Left renal cortex interstitium (tissue), 4 donors: Measurements from ENCODE around the gene RANBP6. TPM values are rescaled to one million over a fixed set of nuclear protein-coding genes. Genes with fewer than 3 reads are reported as not detected.

ENCODE experiments used
- DNase-seq, 4 donors: peaks; one replicate each; pipeline ENCODE4 v3.0.0-alpha.2; 2013; ENCODE audit warnings: low read depth in 4 of 4, low spot score in 2 of 4, missing footprints in 1 of 4
- polyA plus RNA-seq, 4 donors: library from polyadenylated mRNA; unstranded; fragments of 120-200 nt; gene quantifications; one replicate each; pipeline ENCODE4 v1.2.1, GENCODE V29; 2013; ENCODE audit not compliant: insufficient read length in 4 of 4

RANBP6 gene
- polyA plus RNA-seq, 4 donors = 26.0 to 36.3 (median 32.3) TPM

DNA sequence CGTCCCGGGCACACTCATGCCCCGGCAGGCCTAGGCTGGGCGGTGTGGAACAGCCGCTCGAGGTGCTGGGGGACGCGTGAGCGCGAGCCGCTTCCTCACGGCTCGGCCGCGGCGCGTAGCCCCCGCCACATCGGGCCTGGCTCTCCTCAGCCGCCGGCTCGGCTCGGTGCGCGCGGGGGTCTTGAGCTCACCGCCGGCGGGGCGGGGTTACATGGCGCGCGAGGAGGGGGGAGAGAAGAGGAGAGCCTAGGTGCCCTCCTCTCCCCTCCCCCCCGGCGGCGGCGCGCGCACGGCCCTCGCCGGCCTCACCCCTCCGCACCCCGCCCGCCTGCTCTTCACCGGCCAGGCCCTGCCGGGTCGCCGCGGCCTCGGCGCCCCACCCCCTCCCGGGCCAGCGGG lies 7.7 kb downstream of the RANBP6 start:
- peak in 3 of 4 donors; percentile 69 to 80 (median 71) for DNase-seq

DNA sequence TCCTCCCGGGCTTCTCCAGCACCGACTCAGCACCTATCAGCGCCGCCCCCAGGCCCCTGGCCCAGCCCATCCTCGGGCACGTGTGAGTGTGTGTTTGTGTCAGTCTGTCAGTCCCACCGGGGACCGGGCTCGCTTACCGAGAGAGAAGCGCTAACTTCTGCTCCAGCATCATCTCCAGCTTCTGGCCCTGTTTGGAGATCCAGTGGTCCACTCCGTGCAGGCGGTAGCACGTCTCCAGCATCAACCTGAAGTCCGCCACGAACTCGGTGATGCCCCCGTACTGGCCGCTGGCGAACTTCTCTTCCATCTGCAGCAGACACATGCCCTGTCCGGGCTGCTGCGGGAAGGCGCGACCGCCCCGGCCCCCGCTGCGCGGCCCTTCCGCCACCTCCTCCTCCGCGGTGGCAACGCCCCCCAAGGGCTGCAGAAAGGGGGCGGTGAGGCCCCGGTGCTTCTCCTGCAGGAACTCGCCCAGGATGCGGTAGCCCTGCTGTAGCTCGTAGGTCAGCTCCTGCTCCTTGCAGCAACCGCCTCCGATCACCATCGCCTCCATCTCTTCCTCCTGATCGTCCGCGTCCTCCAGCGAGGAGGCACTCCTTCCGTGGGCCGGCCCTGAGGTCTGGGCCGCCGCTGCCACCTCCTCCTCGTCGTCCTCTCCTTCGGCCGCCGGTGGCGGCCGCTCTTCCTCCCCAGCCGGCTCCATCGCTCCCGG lies 8.2 kb downstream of the RANBP6 start:
- DNase-seq = peak; percentile 19 to 48 (median 36)

DNA sequence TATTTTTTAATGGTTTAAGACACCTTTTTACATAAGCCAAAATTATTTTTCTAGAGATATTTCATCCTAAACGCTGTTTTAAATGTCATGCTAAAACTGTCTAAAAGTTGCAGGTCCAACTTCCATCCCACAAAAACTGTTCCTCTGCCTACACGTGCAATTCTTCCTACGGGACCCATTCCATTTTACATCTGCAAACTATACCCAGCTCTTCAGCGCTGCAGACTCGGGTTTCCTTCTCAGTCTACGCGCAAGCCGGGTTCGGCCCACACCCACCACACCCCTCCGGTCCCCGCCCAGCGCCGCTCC lies 8.7 kb downstream of the RANBP6 start:
- peak in 1 of 4 donors; percentile 45 for DNase-seq

DNA sequence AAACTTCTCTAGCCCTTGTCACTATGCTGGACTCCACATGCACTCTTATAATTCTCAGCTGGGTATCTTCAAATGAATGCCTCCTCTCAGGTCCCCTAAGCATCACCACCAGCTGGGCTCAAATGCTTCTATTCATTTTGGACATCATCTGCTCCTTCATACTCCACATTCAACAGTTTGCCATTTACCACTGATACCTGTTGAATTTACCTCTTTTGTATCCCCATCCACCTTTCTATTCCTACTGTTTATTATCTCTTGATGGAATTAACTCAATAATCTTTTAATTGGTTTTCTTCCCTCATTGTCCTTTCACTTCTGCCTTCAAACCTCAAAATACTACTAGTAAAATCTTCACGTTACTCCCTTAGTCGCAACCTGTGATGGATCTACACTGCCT lies 14.5 kb downstream of the RANBP6 start:
- DNase-seq = no peak

DNA sequence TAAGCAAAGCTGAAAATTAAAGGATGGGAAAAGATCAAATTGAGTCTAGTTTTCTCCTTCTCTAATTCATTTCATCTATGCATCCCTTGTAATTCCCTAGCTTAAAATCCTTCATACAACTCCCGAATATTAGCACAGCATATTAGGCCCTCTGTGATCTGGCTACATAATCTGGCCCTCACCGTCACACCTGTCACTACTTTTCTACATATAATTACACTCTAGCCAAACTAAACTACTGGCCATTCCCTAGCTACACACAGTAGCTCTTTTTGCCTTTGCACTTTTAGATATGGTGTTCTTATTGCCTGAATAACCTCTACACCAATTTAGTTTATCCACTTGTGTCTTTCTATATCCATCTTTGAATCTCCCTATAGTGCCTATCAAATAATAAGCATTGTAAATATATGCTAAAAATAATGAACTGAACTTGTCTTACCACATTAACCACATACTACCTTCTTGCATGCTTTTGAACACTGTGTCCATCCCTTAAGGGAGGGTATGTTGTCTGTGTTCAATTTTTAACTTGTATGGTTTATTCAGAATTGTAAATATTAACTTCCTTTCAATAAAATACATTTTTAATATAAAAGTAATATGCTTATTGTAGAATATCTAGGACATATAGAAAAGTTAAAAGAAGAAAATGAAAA lies 15.9 kb downstream of the RANBP6 start:
- no peak for DNase-seq

DNA sequence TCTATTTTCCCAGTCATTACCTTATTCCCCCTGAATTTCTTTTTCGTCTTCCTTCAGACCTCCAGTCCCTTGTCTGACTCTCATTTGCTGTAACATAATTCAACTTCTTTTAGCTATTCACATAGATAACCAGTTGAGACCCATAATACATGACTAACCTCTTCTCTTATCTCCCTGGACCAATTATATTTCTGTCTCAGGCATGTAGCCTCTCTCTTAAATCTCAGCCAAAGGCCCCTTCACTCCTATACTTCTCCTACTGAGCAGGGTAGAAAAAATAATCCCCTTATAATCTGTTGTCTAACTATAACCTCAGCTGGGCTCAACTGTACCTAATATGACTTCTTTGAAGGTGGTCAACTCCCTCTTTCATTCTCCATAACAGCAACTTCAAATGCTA lies 20.9 kb downstream of the RANBP6 start:
- DNase-seq = no peak

DNA sequence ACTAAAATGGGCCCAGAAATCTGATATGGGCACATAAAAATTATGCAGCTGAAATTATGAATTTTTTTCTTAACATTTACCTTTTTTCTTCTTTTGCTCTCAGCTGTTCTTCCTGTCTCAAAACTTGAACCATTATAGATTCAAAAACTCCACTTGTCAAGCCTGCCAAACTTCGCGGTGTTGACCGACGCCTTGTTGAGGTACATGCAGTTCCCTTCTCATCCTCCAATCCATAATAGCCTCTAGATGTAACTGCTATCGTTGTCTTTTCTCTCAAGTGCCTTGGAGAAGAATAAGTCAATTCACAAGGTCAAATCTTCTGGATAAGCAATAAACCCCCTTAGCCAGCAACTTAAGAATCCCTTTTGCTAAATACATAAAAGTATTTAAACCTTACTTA lies 27.2 kb downstream of the RANBP6 start:
- no peak for DNase-seq

DNA sequence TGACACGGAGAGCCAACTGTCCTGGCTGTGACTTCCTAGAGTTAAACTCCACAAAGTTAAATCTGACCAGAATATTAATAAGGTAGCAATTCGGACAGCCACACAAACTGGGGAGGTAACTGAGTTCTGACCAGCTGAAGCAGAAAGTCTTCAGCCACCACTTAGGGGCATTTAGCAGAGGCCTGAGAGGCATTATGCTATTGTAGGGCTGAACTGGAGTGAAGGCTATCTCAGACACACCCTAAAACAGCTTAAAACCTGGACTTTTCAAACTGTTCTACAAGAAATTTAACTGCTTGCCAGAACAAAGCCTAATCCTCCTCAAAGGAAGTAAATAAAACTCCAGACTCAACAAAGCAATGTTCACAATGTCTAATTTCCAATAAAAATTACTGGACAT lies 32.4 kb downstream of the RANBP6 start:
- no peak for DNase-seq

DNA sequence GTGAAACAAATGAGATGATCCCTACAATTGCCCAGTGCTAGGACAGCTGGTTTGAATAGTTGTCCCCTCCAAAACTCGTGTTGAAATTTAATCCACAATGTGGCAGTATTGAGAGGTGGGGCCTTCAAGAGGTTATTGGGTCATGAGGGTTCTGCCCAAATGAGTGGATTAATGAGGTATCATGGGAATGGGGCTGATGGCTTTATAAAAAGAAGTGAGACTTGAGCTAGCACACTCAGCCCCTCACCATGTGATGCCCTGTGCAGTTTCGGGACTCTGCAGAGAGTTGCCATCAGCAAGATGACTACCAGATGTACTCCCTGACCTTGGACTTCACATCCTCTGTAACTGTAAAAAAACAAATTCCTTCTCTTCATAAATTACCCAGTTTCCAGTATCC lies 33.1 kb downstream of the RANBP6 start:
- DNase-seq = no peak

DNA sequence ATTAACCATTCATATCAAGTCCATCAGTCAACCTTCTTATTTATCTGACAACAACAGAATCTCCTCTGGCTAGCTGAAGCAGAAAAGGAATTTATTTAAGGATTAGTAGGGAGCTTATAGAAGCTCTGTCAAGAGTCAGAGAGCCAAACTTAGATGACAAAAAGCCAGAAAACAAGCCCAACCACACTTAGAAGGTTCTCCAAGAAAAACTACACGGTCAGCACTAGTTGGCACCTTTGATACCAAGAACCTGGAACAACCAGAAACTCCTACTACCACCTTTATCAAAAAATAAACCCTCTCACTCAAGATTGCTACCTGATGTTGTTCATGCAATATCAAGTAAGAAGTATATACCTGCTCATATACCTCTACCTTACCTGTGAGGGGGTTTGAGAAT lies 36.9 kb downstream of the RANBP6 start:
- no peak for DNase-seq

DNA sequence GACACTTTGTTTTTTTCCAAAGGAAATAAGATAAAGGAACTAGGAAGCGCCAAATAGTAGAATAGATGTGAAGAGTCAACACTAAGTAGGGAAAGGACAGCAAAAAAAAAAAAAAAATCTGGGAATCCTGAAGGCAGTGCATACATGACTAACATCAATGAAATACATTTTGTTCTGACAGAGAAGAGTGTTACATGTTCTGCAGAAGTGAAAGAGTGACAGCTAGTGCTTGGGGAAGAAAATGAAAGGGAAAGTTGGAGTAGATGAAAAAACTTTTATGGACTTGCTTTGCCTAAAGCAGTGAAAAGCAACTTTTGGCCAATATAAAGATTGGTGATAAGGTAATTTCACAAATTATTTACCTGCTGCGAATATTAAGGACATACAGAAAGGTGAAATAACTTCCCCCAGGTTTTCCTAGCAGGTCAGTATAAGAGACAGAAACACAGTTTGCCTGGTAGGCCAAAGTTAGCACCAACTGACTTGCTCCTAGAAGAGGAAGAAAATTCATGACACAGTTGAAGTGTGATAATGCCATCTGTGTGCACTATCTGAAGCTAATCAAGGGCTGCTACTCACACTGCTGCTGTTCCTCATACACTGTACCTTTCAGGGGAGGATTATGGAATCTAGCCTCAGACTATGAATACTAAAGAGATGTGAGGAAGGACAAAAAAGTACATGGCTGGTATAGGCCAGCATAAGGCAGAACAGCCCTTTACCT lies 38.6 kb downstream of the RANBP6 start:
- DNase-seq = no peak

DNA sequence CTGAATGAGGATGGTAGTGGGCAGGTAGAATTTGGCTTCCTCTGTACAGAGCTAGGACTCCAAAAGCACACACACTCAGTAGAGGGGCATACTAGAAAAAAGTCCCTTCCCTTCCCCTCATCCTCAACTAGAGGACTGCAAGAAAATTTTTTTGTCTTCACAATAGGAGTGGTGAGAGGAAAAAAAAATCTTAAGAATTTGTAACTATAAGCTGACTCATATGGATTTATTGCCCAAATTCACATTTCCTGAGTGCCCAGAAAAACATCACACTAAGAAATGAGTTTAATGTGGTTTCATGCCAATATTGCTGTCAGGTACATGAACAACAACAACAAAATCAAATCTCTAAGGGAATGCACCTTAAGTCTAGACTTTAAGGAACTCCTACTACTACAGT lies 43.7 kb downstream of the RANBP6 start:
- DNase-seq = no peak

Other genes starting within 250 kb of the RANBP6 start
- 10 to 100 TPM; 45.5 to 59.1 (median 50.6) TPM for gene ERMP1, start 182.5 kb downstream of the RANBP6 start, polyA plus RNA-seq
- 1 to 10 TPM in 2 of 4 donors, under 1 TPM in 2; 0.64 to 1.8 (median 1.1) TPM for gene MLANA, start 124.7 kb downstream of the RANBP6 start, polyA plus RNA-seq
- 10 to 100 TPM in 1 of 4 donors, 1 to 10 TPM in 3; 6.1 to 14.1 (median 8.1) TPM for gene IL33, start 200.2 kb upstream of the RANBP6 start, polyA plus RNA-seq